GM18873 (cell line): ENCODE data around the gene CEBPB.
"Not testable (repeated sequence)": the region's sequence is repeated elsewhere in the genome, so short reads cannot be mapped to it uniquely, and the experiment has no call there.

Source experiments
- ATAC-seq: cut with Tn5 transposase; IDR thresholded peaks from one replicate; pipeline ENCODE4 v1.9.1; 2021; ENCODE audit warnings: mild to moderate bottlenecking, moderate library complexity, moderate number of reproducible peaks; ENCODE audit not compliant: unreplicated experiment, low FRiP score

The CEBPB gene

DNA sequence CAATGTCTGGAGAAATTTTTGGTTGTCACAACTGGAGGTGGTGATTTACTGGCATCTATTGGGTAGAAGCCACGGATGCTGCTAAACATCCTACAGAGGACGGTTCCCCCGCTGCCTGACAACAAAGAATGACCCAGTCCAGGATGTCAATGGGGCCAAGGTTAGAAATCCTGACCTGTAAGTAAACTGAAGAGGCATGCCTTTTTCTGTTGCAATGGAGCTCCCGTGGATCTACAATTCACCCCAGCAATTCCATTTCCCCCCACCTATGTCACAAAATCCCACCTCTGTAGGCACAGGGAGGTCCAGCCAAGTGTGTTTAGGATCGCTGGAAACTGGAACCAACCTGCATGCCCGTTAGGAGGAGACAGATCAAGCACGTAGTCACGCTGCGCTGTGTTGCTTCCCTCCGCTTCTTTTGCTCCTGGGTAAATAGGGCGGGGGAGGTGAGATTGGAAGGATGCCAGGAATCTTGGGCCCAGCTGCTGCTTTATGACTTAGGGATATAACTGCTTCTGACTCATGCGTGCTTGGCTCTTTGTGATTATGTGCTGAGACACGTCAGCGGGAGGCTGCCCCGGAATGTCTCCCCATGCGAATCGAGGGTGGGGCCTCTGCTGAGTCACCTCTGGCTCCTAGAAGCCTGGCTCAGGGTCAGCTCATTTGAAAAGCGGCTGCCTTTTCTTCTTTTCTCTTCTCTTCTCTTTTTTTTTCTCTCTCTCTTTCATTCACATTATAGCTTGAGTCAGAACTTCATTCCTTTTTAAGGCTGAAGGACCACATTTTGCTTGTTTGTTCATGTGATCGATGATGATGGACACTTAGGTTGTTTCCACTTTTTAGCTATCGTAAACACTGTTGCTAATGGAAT is 24.7 kb upstream of the CEBPB start:
- ATAC-seq: no peak

DNA sequence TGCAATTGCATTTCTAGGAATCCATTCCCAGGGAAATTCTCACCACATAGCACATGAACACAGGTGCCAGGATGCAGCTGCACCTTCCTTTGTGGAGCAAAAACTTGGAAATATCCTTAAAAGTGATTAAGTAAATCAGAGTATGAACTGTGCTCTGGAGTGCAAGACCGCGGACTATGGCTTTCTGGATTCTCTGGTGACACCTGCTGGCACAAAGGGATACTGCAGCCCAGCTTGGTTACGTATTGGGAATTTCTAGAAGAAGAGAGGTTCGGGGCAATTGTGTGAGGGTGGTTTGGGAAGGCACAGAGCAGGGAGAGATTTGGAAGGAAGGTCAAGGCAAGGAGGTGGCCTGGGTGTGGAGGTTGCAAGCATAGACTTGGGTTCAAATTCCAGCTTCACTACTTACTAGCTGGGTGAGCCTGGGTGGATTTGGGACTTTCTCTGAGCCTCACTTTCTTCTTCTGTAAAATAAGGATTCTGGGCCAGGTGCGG is 21.3 kb upstream of the CEBPB start:
- no peak for ATAC-seq

DNA sequence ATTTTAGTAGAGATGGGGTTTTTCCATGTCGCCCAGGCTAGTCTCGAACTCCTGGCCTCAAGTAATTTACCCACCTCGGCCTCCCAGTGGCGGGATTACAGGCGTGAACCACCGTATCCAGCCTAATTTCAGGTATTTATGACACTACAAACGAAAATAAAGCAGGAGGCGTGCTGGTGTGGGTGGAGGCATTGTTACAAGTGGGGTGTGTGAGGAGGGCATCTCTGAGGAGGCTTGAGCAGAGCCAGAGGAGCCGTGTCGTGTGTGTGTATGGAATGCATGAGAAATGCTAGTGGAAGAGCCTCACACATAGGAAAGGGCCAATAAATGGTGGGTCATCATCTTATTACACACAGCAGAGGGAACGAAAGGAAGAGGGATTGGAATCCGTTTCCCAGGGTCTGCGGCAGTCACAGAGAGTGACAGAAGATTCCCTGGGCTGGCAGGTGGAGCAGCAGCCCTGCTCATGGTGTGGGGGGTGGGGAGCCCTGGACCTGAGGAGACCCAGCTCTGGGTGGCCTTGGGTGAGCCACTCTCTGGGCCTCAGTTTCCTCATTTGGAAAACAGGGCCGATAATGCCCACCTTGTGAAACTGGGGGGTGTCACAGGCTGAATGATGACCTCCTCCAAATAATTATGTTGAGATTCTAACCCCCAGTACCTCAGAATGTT is 19.9 kb upstream of the CEBPB start:
- ATAC-seq: no peak

DNA sequence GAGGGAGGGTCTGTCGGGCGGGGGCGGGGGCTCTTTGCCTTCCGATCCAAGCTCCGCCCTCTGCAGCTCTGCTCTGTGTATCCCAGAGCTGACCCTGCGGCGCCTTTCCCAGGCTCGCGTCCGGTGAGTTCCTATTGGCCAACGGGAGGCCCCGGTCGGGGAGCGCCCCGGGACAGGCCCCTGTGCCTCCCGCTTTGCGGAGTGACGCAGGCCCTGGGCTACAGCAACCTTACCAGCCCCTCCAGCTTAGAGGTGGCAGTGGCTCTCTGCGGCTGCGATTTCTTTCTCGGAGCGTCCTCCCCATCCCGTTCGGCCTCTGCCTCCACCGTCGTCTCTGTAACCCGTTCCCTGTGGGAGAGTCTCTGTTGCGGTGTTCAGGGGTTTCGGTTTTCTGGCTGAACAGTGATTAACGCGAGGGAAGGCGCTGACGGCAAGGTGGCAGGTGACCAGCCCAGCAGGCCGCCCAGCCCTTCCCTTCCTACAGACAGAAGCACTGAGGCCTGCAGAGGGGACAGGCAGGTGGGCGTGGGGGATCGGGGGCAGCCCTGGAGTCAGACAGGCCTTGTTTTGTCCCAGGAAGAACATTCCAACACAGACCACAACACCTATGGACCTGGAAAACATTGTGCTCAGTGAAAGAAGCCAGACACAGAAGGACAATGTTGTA is 18.1 kb upstream of the CEBPB start:
- no peak for ATAC-seq

DNA sequence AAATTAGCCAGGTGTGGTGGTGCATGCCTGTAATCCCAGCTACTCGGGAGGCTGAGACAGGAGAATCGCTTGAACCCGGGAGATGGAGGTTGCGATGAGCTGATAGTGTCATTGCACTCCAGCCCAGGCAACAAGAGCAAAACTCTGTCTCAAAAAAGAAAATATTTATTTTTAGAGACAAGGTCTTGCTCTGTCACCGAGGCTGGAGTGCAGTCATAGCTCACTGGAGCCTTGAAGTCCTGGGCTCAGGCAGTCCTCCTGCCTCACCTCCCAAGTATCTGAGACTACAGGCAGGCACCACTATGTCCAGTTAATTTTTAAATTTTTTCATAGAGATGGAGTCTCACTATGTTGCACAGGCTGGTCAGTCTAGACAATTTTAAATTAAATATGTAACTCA is 16.2 kb upstream of the CEBPB start:
- no peak for ATAC-seq

DNA sequence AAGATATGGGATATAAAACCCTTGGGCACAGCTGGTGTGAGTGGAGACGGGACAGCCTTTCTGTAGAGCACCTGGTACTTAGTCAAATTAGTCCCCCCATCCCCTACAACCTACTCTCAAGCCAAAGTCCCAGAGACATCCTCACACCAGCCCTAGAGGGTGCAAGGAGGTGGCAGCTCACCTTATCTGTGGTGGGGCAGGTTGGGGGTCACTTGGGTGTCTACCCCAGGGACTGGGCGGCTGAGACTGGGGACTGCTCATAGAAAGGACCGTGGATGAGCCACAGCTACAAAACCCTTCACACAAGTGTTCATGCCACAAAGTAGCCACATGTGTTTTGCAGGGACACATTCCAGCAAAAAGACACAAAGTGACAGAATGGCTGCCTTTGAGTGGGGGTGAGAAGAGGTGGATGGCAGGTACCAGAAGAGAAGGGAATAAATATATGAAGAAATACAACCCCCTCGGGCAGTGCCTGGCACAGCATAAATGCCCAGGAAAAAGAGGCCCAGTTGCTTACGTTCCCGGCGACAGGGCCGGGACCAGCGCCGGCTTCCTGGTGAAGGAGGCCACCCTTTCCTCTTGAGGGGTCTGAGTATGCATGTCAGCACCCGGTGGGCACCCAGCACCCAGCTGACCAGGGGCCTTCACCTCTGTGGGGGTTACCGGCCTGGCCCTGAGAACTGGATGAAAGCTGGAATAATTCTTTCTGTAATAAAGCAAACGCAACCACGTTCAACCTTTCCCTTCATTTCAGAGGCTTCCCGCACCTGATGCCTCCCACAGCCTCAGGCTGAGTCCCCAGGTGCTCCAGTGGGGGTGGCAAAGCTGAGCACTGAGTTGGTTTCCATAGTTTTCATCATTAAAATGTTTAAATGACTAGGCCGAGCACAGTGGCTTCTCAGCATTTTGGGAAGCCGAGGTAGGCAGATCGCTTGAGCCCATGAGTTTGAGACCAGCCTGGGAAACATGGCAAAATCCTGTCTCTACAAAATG is 14.4 kb upstream of the CEBPB start:
- no peak for ATAC-seq

DNA sequence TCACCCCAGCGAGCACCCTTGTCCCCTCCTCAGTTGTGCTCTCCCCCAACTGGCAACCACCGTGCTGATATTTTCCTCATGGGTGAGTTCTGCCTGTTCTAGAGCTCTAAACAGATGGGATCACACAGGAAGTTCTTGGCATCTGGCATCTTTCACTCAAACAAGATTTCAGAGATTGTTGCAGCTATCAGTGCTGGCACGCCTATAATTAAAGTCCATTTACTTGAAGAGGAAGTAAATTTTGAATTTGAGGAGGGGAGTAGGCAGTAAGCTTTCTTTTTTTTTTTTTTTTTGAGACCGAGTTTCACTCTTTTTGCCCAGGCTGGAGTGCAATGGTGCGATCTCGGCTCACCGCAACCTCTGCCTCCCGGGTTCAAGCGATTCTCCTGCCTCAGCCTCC is 12.0 kb upstream of the CEBPB start:
- ATAC-seq: not testable (repeated sequence)

DNA sequence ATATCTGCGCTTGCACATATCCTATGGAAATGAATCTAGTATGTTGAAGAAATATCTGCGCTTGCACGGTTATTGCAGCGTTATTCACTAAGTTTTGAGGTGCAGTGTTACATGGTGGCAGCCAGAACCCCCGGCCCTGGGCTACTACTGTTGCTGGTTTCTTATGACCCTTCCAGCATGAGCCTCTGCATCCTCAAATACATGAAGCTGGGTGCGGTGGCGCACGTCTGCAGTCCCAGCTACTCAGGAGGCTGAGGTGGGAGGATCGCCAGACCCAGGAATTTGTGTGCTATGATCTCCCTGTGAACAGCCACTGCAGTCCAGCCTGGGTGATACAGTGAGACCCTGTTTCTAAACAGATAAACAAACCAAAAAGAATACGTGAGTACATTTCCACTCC is 9.3 kb upstream of the CEBPB start:
- no peak for ATAC-seq

DNA sequence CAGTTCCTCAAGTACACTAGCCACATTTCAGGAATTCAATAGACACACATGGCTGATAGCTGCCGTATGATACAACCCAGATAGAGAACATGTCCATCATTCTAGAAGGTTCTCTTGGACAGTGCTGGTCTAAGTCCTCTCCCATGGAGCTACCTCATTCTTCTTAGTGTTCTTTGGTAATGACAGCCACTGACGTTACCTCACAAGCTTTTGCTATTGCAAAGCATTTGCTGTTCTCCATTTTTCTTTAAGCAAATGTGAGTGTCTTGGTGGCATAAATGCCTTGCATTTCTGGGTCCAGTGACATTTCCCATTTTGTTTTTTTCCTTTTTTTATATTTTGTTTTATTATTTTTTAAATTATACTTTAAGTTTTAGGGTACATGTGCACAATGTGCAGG is 8.3 kb upstream of the CEBPB start:
- ATAC-seq: no peak

DNA sequence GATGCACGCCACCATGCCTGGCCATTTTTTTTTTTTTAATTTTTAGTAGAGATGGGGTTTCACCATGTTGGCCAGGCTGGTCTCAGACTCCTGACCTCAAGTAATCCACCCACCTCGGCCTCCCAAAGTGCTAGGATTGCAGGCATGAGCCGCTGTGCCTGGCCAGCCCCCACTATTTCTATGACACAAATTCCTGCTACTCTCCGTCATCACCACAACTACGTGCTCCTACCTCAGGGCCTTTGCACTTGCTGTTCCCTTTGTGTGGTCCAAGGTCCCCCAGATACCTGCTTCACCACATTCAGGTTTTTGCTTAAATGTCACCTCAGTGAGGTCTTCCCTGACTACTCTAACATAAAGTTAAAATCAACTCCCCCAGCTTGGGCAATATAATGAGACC is 5.2 kb upstream of the CEBPB start:
- no peak for ATAC-seq

DNA sequence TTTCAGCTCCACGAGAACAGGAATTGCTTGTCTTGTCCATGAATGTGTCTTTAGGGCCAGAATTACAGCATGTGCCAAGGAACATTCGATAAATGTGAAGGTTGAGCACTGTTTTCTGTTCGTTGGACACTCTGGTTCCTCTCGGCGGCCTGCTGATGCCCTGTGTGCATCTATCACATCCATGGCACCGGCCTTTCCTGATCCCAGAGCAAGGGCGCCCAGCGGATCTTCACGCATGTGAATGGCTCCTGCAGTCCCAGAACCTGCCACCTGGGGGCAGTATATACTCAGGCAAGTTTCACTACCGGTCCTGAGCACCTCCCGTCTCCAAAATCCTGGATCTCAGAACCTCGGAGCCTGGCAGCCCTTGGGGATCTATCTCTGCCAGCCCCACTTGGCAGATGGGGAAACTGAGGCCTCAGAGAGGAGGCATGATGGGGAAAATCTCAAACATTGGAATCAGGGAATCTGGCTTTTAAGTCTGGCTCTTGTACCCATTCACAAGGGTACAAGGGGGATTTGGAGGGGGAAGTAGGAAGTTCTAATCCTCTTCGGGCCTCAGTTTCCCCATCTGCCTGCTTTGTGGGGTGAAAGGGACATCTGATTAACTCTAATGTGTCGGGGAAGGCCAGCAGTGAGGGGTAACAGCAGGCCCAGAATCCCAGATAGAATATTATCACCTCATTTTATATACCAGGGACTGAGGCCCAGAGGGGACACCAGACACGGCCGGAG is 4.3 kb upstream of the CEBPB start:
- ATAC-seq: no peak

DNA sequence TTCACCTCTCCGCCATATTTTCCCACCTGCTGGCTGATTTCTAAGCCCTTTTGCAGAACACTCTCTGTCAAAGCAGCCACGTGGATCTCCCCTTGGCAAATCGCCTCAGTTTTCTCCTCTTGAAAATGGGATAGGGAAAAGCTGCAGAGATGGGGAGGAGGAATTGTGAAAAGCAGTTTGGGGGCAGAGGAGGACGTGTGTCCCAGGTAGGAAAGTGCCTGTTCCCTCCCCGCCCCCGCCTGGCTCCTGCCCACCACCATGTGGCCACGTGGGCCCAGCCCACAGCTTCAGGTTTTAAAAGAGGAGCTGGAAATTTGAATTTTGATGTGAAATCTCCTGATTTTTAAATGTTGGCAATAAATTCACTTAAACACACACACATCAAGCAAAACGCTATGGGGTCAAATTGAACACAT is 3.6 kb upstream of the CEBPB start:
- no peak for ATAC-seq

DNA sequence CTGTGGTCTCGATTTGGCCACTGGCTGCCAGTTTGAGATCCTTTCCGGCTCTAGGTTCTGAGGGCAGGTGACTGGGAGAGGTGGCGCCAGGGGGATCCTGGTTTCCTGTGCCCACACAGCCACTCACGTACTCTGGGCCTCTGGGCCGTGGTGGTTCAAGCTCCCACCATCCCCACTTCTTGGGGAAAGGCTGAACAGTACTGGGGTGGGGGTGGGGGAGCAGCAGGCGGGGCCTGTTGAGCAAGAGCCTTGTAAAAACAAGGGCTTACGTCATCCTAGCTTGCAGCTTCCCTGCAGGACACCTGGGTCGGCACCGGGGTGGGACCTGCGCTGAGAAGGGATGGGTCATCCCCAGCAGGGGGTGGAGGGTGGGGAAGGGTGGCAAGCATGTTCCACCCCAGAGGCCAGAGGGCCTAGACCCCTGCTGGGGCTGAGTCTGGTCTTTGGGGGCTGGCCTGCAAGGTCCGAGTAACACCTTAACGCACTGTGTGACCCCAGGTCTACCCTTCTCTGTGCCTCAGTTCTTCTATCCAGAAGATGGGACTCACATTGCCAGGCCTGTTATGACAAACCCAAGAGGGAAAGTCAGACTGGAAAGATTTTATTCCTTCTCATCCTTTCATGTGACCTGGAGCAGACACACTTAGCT is 3.1 kb upstream of the CEBPB start:
- ATAC-seq: no peak

DNA sequence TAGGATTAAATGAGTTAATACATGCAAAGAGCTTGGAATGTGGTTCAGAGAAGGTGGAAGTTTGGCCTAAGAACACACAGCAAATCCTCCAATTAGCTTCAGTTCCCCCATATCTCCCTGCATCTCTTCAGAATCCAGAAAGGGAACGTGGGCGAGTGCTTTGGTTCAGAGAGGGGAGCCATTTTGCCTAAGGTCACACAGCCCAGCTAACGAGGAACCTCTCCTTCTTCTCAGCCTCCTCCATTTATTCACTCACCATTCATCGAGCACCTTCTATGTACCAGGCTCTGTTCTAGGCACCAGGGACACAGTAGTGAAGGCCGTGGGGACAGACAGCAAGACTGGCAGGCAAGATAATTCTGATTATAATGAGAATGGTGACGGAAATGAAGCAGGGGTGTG is 2.3 kb upstream of the CEBPB start:
- no peak for ATAC-seq

DNA sequence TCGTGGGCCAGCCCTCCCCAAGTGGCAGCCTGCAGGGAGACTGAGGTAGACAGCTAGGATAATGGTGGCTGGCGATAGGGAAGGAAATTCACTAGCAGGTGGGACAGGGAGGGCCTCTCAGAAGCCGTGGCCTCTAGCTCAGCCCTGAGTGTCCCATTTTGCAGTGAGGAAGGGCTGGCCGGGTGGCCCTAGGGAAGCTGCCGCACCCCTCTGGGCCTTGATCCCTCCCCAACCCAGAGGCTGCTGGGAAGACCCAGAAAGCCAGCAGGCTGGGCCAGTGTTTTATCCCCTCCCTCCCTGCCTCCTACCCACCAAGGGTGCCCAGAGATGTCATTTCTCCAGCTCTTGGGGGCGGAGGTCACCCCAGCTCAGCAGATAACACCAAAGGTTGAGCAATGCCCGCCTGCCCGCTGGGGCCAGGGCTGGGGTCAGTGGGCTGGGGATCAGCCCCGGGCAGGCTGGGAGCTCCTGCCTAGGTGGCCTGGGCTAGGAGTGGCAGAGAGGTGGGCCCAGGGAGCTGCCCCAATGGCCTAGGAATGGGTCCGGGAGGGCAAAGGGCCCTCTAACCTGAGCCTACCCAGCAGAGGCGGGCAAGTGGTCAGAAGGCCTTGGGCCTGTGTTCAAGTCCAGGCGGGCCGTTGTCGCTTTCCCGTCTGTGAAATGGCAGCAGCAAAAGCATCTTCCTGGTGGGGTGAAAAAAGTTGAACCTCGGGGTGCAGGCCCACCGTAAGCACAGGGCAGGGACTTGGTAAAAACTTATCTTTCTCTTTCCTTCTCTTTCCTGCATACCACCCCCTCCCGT is 1.6 kb upstream of the CEBPB start:
- ATAC-seq: no peak

DNA sequence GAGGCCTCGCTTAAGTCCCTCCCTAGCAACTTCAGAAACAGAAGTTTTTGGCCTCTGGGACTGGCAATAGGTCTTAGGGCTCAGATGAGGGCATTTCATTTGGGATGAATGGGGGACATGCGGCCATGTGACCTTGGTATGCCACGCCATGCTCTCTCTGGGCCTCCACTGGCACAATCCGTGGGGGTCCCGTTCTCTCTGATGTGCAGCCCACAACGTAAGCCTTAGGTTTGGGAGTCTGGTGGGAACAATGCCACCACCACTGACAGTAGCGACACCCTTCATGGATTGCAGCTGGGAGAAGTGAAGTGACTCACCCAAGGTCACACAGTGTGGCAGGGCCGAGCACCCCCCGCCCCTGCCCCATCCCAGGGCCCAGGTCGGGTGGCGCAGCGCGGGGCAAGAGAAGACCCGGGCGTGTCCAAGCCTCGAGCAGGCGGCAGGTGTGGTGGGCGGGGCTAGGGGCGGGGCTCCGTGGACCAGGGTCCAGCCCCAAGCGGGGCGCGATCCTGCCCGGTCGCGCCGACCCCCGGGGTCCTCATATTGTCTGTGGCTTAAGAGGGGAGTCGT is 864 bp upstream of the CEBPB start:
- no peak for ATAC-seq

DNA sequence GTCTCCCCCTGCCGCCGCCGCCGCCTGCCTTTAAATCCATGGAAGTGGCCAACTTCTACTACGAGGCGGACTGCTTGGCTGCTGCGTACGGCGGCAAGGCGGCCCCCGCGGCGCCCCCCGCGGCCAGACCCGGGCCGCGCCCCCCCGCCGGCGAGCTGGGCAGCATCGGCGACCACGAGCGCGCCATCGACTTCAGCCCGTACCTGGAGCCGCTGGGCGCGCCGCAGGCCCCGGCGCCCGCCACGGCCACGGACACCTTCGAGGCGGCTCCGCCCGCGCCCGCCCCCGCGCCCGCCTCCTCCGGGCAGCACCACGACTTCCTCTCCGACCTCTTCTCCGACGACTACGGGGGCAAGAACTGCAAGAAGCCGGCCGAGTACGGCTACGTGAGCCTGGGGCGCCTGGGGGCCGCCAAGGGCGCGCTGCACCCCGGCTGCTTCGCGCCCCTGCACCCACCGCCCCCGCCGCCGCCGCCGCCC is 474 bp downstream of the CEBPB start:
- ATAC-seq: no peak
